ENCODE data around the gene PELI2. TPM values are rescaled to one million over a fixed set of nuclear protein-coding genes. Genes with fewer than 3 reads are reported as not detected.
"Not testable (repeated sequence)": the region's sequence is repeated elsewhere in the genome, so short reads cannot be mapped to it uniquely, and the experiment has no call there.

Gene PELI2
- total RNA-seq, 1 donor from 2014 or later: 36.7 TPM

DNA sequence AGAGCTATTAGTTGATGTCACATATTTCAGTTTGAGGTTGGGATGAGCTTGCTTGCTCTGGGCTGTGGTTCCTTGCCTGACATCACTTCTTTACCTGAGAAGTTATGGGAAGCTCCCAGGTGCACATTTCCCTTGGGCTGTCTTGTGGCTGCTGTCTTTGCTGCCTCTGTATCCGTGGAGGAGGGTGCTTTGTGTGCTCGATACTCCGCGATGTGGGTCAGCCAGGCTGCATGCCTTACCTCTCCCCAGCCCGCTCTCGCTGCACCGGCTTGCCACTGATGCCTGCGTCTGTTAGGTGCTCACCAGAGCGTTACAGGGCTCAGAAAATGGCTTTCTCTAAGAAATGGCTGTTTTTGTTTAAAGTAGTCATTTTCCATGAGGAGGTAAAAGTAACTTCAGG, 19.6 kb downstream of the PELI2 start:
- DNase-seq (ENCODE audit: low spot score in 2 of 2) (no peak), FAIRE-seq (no peak)

DNA sequence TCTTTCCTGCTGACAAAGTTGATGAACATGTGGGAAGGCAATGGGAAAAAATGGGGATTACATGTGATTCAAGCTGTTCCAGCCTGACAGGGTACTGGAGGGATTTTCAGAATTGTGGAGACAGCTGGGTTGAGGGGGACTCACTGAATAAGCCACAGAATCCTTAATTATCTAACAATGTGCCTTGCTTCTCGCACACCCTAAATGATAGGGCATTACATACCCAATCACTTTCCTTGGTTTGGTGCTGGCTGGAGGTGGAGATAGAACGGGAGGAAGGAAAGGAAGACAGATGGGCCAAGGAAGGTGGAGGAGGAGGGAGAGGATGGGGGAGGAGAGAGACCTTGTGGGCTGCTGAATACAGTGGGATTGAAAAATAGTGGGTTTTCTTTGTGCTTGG, 20.7 kb downstream of the PELI2 start:
- no peak for FAIRE-seq
- no peak for DNase-seq (ENCODE audit: low spot score in 2 of 2)

DNA sequence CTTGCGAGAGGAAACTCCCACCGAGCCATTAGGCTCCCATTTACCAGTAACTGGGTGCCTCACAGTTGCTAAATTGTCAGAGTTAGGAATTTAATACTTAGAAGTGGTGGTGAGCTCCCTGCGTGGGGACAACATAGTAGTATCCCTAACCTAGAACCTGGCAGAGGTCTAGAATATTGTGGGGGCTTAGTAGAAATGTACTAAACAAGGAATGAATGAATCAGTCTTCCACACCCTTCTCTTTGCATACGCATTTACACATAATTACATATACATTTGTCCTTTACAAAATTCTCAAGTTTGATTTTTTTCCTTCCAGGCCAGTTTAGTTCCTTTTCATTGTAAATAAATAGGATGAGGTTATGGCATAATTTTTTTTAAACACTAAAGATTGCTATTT, 24.1 kb downstream of the PELI2 start:
- FAIRE-seq (no peak), DNase-seq (ENCODE audit: low spot score in 2 of 2) (no peak)

DNA sequence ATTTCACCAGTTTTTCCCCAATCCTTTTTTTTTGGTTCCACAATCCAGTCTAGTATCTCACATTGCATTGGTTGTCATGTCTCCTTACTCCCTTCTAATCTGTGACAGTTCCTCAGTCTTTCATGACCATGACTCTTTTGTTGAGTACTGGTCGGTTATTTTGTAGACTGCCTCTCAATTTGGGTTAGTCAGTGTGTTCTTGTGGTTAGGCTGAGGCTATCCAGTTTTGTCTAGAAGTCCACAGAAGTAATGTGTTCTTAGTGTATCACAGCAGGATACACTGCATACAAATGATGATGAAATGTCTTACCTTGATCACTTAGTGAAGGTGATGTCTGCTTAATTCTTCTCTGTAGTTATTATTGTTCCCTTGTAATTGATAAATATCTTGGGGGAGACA, 24.8 kb downstream of the PELI2 start:
- FAIRE-seq (no peak), DNase-seq (ENCODE audit: low spot score in 2 of 2) (no peak)

DNA sequence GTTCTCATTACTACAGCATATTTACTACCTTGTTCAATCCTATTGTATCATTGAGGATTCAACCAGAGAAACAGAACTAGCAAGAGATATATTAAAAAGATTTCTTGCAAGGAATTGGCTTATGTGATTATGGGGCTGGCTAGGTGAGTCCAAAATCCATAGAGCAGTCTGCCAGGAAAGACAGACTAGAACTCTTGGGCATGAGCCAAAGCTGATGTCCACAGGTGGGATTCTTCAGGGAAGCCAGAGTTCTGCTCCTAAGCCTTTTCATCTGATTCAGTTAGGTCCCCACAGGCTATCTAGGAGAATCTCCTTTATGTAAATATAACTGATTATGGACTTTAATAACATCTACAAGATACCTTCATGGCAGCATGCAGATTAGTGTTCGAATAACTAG, 26.0 kb downstream of the PELI2 start:
- FAIRE-seq (no peak), DNase-seq (ENCODE audit: low spot score in 2 of 2) (no peak)

DNA sequence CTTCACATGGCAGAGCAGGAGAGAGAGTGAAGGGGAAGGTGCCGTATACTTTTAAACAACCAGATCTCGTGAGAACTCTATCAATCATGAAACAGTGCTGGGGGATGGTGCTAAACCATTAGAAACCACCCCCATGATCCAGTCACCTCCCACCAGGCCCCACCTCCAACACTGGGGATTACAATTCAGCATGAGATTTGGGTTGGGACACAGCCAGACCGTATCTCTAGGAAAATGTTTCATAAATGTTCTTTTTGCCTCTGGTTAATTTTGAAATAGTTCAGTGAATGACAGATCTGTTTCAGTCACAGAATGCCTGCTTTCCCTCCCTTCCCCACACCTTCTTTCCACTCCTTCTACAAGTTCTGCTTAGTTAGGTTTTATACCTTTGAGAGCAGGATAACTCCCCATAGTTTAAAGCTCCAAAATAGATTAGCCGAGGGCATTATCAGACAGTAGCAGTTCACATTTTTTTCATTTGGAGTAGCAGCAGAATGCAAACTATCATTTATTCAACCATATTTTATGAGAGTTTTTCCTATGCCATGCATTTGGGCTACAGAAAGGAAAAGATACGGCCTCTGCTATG, 27.1 kb downstream of the PELI2 start:
- no peak for FAIRE-seq
- DNase-seq (ENCODE audit: low spot score in 2 of 2): no peak

DNA sequence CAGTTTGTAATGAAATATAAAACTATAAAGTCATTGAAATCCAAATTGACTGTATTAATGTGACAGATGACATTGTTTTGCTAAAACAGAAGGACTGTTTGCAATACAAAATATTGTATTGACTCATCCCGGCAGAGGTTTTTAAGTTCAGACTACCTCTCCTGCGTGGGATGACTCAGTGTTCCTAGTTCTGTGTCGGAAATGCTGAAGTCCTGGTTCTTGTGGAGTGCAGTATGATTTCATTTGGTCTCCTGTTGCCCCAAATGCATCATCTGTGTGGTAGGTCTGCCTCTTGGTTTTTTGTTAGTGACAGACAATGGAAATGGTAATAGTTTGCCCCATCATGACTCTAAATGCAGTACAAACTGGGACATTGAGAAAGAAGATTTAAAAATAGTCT, 27.8 kb downstream of the PELI2 start:
- FAIRE-seq: no peak
- no peak for DNase-seq (ENCODE audit: low spot score in 2 of 2)

DNA sequence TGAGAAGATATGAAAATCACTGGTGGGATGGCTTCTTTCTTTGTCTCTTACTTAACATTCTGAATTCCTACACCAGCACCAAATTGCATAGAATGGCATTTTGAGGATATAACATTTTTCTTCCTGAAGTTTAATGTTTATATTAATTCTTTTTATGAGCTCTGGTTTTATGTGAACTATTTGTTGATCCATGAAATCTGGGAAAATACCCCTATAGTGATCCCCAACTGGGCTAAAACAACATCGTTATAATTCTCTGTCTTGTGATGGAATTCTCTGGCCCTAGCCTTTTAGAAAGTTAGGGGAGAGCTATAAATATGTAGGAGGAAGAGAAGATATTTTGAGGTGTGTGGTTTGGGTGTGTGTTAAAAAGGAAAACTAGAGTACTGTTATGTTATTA, 29.2 kb downstream of the PELI2 start:
- FAIRE-seq: no peak
- no peak for DNase-seq (ENCODE audit: low spot score in 2 of 2)

DNA sequence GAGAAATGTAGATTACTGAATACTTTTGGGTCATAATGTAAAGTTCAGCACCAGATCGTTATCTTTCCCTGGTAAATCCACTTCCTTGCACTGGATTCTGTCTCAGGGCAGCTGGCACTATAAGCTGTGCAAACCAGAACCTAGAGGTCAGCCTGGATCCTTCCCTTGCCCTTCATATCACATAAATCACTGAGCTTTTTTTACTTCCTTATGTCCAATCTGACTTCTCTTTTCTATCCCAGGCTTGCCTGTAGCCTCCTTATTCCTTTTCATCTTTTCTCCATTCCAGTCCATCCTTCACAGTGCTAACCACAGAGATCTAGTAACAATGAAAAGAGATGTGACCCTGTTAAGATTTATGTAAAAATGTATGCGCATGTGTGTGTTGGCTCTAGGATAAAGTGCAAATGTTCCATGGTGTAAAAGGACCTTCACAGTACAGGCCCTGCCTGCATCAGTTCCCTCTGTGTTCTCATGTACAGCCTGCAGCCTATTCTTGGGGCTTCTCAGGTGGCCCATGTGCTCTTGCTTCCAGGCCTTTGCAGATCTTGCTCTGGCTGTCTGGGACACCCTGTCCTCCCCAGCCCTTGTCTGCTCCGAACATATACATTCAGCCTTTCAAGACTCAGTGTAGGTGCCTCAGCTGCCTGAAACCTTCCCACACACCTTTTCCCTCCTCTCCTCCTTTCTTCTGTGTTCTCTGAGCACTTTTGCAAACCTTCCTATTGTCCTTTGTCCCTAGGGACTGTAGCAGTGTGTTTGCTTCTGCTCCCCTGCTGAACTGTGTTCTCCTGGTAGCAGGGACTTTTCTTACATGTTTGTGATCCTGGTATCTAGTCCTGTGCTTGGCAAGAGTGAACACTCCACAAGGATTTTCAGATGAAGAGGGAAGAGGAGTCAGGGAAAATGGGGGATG, 30.0 kb downstream of the PELI2 start:
- FAIRE-seq (no peak), DNase-seq (ENCODE audit: low spot score in 2 of 2) (no peak)

DNA sequence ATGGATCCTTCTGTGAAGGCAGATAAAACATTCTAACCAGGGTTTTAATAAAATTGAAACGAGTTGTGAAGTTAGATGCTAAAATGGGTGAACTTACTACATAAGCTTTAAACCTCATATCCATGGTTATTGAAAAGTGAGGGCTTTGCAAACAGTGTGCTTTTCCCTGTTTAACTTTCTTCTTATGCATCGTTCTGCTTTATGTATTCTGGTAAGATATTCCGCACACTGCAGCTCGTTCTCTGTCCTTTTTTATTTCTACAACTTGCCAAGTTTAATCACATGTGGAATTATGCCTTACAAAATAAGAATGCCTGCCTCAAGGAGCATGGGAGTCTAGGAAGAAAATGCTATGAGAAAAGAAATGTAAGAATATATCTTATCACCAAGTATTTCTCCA, 30.9 kb downstream of the PELI2 start:
- FAIRE-seq: no peak
- no peak for DNase-seq (ENCODE audit: low spot score in 2 of 2)

DNA sequence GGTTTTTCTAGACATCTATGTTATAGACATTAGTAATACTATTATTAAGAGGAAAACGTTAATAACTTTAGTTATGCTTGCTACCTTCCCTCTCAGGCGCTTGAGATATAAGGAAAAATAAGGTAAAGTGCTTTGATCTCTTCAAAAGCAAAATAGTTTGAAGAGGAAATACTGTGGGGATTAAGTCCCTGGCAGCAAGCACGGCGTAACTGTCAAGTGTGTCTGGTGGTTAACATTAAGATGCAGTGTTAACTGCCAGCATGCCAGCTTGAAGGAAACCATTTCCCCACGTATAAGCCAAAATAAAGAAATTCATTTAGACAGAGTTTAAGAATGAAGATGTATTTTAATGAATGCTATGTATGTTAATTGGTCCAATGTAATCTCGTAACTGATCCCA, 31.8 kb downstream of the PELI2 start:
- DNase-seq (ENCODE audit: low spot score in 2 of 2): no peak
- FAIRE-seq: no peak

DNA sequence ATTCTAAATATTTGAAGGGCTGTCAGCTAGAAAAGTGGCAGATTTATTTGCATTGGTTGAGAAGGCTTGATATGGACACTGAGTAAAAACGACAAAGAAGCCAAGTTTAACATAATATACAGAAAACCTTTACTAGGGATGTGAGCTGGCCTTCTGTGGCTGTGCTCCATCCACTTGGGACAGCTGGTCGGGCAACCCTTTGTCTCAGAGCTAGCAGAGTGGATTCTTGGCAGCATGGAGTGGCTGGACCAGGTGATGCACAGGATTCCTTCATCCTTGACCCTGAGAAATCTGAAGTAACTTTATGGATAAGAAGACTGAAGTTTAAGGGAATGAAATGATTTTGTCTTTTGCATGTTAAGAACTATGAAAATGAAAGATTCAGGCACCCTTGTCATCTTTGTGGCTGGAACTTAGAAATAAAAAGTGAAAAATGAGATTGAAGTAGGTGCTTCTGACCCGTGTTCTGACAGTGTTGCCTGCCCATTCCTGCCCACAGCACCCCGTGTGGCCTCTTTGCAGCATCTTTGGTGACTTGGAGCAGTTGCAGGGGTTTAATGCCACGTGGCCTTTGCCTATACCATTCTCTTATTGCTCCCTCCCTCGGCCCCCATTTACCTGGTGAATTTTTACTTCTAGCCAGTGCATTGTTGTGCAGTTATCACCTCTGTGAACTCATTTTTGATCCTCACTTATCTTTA, 32.6 kb downstream of the PELI2 start:
- FAIRE-seq: no peak
- DNase-seq (ENCODE audit: low spot score in 2 of 2): no peak

DNA sequence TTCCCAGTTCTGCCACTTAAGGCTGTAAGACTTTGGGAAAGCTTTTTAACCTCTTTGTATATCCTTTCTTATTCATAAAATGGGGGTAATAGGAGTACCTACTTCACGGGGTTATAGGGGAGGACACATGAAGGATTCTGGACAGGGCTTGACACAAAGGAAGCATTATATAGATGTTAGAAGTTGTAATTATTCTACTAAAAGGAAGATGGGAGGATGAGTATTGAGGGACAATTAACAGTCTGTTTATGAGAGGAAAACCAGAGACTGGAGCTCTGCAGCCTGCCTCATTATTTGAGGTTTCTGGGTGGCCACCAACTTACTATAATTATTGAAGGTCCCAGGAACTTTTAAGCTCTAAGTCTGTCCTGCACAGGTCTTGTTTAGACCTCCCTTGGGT, 34.0 kb downstream of the PELI2 start:
- no peak for FAIRE-seq
- DNase-seq (ENCODE audit: low spot score in 2 of 2): no peak

DNA sequence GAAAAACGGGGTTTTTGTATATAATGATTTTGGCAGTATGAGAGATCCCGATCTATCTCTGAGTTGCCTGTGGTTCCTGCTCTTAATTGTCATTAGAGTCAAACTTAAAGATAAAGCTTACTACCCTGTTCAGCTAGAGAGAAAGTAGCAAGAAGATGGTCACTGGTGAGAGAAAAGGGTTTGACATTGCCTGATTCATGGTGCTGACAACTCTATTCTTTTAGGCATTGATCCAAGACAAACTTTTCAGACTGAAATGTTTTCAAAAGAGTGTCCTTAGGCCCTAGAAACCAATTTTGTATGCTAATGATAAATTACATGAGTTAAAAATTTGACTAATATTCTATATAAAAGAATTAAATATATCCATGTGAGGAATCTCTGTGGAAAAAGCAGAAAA, 35.1 kb downstream of the PELI2 start:
- DNase-seq (ENCODE audit: low spot score in 2 of 2) (no peak), FAIRE-seq (no peak)

DNA sequence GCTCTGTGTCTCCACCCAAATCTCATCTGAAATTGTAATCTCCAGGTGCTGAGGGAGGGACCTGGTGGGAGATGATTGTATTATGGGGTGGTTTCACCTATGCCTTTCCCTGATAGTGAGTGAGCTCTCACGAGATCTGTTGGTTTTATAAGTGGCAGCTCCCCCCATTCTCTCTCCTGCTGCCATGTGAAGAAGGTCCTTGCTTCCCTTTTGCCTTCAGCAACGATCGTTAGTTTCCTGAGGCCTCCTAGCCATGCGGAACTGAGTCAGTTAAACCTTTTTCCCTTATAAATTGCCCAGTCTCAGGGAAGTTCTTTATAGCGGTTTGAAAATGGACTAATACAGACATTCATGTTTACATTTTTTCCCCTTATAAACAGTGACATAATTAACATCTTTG, 36.1 kb downstream of the PELI2 start:
- DNase-seq (ENCODE audit: low spot score in 2 of 2): no peak
- FAIRE-seq: no peak

DNA sequence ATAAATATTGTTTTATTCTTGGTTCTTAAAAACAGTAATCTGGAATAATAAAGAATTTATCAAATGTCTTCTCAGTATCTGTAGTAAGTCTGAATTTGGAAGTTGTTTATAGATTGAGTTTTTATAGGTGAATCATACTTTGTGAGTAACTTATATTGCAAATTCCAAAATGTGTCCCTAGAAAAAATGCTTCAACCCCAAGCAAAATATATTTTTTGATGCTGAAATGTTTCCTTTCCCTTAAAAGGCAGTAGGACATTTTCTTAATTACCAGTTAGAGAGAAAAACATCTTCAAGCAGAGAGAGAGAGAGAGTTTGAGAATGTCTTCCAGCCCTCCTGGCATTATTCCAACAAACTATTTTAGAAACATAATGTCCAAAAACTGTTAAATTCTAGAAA, 37.9 kb downstream of the PELI2 start:
- no peak for DNase-seq (ENCODE audit: low spot score in 2 of 2)
- FAIRE-seq: no peak

DNA sequence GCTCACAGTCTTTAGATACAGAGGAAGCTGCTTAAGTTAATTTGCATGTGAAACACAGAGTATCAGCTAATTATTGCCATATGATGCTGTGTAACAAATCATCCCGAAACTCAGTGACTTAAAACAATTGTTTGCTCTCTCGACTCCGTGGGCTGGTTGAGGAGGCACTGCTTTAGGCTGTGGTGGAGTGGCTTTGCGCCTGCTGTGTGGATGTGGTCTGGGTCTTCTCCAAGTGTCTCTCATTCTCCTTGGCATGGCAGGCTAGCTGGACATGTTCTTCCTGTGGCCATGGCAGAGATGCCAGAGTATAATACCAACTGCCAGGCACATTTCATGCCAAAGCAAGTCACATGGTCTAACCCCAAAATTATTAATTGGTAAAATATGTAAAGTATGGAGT, 40.9 kb downstream of the PELI2 start:
- no peak for FAIRE-seq
- no peak for DNase-seq (ENCODE audit: low spot score in 2 of 2)

DNA sequence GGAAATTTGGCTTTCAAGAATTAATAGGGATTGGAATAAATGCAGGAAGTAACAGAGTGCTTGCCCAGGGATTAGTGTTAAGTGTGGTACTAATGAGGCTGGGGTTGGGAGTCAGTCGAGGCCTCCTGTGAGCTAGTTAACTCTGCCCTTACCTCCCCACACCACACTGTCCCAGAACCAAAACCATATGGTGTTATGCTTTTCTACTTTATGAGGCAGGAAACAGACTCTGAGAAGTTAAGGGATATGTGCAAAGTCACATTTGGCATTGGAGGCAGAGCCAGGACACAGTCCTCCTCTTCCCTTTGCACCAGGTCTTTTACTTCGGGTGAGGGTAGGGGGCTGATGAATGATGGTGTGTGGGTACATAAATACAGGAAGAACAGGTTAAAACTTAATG, 41.9 kb downstream of the PELI2 start:
- no peak for FAIRE-seq

DNA sequence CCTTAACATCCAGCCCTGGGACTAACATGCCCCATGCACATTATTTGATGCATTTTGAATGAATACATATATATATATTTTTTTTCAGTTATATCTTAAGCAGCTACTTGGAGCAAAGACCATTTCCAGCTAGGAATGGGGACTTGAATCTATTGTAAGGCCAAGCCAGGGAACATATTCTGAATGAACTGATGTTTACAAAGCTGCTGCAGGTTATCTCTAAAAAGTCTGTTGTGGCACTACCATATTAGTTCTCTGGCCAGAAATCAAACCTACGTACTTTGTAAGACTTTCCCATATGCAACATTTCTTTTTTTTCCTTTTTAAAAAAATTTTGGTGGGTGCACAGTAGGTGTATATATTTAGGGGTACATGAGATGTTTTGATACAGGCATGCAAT, 43.4 kb downstream of the PELI2 start:
- FAIRE-seq (no peak), DNase-seq (ENCODE audit: low spot score in 2 of 2) (no peak)

More for the DNA sequence above, 41.9 kb downstream of the PELI2 start:
- DNase-seq (ENCODE audit: low spot score in 2 of 2): no peak

DNA sequence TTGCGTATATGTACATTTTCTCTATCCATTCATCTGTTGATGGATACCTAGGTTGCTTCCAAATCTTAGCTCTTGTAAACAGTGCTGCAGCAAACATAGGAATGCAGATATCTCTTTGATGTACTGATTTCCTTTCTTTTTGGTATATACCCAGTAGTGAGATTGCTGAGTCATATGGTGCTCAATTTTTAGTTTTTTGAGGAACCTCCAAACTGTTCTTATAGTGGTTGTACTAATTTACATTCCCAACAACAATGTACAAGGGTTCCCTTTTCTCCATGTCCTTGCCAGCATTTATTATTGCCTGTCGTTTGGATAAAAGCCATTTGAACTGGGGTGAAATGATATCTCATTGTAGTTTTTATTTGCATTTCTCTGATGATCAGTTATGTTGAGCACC, 44.3 kb downstream of the PELI2 start:
- no peak for FAIRE-seq
- no peak for DNase-seq (ENCODE audit: low spot score in 2 of 2)

DNA sequence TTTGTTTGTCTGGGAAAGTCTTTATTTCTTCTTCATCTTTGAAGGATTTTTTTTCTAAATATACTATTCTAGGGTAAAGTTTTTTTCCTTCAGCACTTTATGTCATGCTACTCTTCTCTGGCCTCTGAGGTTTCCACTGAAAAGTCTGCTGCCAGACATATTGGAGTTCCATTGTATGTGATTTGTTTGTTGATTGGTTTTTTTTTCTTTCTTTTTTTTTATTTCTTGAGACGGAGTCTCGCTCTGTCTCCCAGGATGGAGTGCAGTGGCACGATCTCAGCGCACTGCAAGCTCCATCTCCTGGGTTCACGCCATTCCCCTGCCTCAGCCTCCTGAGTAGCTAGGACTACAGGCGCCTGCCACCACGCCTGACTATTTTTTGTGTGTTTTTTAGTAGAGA, 48.4 kb downstream of the PELI2 start:
- not testable (repeated sequence) for DNase-seq (ENCODE audit: low spot score in 2 of 2); FAIRE-seq

All from frontal cortex (tissue), 4 donors.